GM21367 (cell line): ENCODE measurements around the gene DNAH8.

ENCODE experiments used
- ATAC-seq: cut with Tn5 transposase; IDR thresholded peaks from one replicate; pipeline ENCODE4 v1.9.1; 2021; ENCODE audit not compliant: unreplicated experiment

DNAH8 gene

GRCh38 chr6:38738261-38738660 lies 23.1 kb downstream of the DNAH8 start:
- no peak for ATAC-seq

GRCh38 chr6:38739532-38739931 lies 24.4 kb downstream of the DNAH8 start:
- ATAC-seq = no peak

GRCh38 chr6:38749473-38749872 lies 34.4 kb downstream of the DNAH8 start:
- ATAC-seq = no peak

GRCh38 chr6:38750968-38751615 lies 36.0 kb downstream of the DNAH8 start:
- ATAC-seq = no peak

GRCh38 chr6:38753707-38754106 lies 38.6 kb downstream of the DNAH8 start:
- no peak for ATAC-seq

GRCh38 chr6:38755207-38755606 lies 40.1 kb downstream of the DNAH8 start:
- no peak for ATAC-seq

GRCh38 chr6:38755874-38756273 lies 40.8 kb downstream of the DNAH8 start:
- no peak for ATAC-seq

- no peak for ATAC-seq
Observed at GRCh38 chr6:38760097-38760496, 45.0 kb downstream of the DNAH8 start.

GRCh38 chr6:38762848-38763247 lies 47.7 kb downstream of the DNAH8 start:
- ATAC-seq = no peak

- ATAC-seq = no peak
Observed at GRCh38 chr6:38767560-38767959, 52.4 kb downstream of the DNAH8 start.

- no peak for ATAC-seq
Observed at GRCh38 chr6:38773338-38773737, 58.2 kb downstream of the DNAH8 start.

- no peak for ATAC-seq
Observed at GRCh38 chr6:38774929-38775707, 60.0 kb downstream of the DNAH8 start.

GRCh38 chr6:38775870-38776269 lies 60.8 kb downstream of the DNAH8 start:
- ATAC-seq = no peak

GRCh38 chr6:38776515-38776914 lies 61.4 kb downstream of the DNAH8 start:
- ATAC-seq = no peak

GRCh38 chr6:38779310-38780062 lies 64.4 kb downstream of the DNAH8 start:
- no peak for ATAC-seq

GRCh38 chr6:38782616-38783015 lies 67.5 kb downstream of the DNAH8 start:
- no peak for ATAC-seq

- no peak for ATAC-seq
Observed at GRCh38 chr6:38783443-38784228, 68.5 kb downstream of the DNAH8 start.

GRCh38 chr6:38784506-38785235 lies 69.6 kb downstream of the DNAH8 start:
- ATAC-seq = no peak

- no peak for ATAC-seq
Observed at GRCh38 chr6:38786486-38786885, 71.4 kb downstream of the DNAH8 start.

- no peak for ATAC-seq
Observed at GRCh38 chr6:38789256-38789655, 74.1 kb downstream of the DNAH8 start.
